LNCaP clone FGC (cell line): Measurements from ENCODE around the gene IGSF22.

Source experiments
- DNase-seq: peaks from one replicate; pipeline ENCODE4 v3.0.0-alpha.2; 2011; ENCODE audit warnings: low read depth
- H3K4me3 ChIP-seq: 2 replicates; pipeline ENCODE4 v1.5.1; 2011; ENCODE audit warnings: mild to moderate bottlenecking, low read depth, low read length, control low read depth
- CTCF ChIP-seq: IDR thresholded peaks from 2 replicates; pipeline ENCODE4 v1.5.1; 2012; ENCODE audit warnings: mild to moderate bottlenecking; ENCODE audit not compliant: control insufficient read depth, insufficient read depth; ENCODE audit errors: extremely low read depth

IGSF22 gene

GRCh38 chr11:18736590-18737148 lies 10.7 kb upstream of the IGSF22 start:
- no peak for TF ChIP-seq CTCF
- DNase-seq, result no peak

DNA sequence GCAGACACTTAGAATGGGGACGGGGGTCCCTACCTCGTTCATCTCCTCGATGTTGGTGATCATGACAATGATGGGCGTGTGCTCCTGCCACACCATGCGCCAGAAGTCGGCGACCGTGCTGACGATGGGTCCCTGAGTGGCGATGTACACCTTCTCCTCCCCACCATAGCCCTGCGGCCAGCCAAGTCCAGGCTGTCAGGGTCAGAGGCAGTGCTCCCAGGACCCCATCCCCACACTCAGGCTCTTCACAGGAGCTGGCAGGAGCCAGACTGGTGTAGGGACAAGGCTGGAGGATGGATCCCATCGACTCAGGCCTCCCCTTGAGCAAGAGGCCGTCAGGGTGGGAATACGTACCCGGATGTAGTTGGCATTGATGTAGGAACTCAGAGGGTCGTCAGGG lies 7.2 kb upstream of the IGSF22 start:
- H3K4me3 ChIP-seq, result no peak overlapping the region
- TF ChIP-seq CTCF, result no peak
- DNase-seq, result no peak

More at GRCh38 chr11:18736590-18737148, 10.7 kb upstream of the IGSF22 start:
- H3K4me3 ChIP-seq, result no peak overlapping the region

DNA sequence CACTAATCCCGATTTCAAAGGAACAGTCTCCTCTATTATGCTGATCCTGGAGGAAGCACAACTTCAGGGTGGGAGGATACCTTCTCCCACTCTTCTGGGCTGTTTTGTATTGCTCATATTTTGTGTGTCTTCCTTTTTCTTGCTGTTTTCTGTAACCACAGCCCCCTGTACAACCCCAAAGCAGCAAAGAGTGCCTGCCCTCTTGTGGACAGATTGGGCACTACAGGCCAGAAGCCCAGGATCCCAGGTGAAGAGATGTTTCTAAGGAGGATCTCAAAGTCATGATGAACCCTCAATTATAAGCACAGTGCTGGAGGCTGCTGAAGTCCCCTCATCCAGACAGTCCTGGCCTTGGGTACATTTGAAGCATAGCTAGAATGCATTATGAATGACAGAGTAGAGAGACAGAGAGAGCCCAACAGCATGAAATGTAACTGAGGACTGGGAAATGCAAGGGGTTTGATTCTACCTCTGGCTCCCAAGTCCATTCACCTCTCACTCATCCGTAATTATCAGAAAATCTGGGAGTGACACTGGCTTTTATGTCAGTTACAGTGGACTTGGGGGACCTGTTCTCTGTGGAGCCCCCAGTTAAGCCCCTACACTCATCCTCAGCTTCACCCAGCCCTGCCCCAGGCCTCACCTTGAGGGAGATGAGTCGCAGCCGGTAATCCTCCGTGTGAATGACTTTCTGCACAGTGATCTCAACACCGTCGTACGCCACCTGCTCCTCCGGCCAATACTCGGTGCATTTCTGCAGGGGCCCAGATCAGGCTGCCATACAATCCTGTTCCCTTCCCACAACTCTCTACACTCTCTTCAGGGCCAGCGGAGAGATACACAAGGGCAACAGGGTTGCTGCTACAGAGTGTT lies 6.2 kb upstream of the IGSF22 start:
- H3K4me3 ChIP-seq, result no peak overlapping the region
- DNase-seq, result no peak
- peak; percentile 94 for TF ChIP-seq CTCF

DNA sequence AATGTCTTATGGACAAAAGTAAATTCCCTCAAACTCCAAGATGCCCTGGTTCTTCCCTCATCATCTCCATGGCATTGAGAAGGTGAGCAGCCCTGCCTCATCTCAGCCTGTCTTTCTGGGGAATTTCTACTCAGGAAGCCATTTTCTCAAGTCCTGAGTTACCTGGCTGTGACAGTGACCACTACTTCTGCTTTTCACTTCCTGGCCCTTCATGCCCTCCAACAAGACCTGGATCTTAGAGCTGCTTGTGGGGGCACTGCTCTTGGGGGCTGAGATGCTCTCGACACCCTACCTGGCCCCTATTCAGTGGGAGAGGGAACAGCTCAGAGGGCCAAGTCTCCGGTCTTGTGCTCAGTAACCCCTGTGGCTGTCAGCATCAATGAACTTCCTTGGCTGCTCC lies 5.5 kb upstream of the IGSF22 start:
- TF ChIP-seq CTCF, result no peak

DNA sequence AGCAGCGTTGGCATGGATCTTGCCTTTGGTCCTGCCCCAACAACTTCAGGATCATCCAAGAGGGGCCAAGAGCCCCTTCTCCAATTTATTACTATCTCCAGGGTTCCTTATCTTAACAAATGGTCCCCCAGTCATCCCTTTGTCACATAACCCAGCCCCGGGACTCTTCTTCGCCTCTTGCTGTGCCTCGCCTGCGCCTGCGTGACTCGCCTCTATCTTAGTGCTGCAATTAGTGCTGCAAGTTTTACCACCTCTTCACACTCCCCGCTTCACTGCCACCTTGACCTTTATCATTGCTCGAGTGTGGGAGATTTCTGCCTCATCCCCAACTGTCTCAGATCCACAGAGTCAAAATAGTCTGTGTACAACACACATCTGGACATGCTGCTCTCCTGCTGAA lies 4.0 kb upstream of the IGSF22 start:
- DNase-seq, result no peak
- TF ChIP-seq CTCF, result no peak

More for the DNA sequence above, 5.5 kb upstream of the IGSF22 start:
- DNase-seq, result no peak
- no peak overlapping the region for H3K4me3 ChIP-seq

DNA sequence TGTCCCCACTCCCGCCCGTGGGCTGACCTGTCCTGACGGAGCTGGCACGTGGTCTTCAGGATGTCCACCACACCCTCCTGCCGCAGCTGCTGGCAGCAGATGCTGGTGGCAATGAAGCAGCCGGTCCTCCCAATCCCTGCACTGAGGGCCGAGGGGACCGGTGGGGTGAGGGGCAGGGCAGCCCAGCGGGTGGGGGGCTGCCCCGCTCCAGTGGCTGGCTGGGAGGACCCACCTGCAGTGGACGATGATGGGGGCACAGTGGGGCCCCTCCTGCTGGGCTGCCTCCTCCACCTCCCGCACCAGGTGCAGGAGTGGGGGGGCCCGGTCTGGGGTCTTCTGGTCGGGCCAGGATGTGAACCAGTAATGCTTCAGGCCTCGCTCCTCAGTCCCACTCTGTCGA lies 3.4 kb upstream of the IGSF22 start:
- no peak for TF ChIP-seq CTCF
- no peak for DNase-seq
- no peak overlapping the region for H3K4me3 ChIP-seq

More for the DNA sequence above, 4.0 kb upstream of the IGSF22 start:
- no peak overlapping the region for H3K4me3 ChIP-seq
